NAMALWA (cell line): ENCODE measurements around the gene MRGPRF.

Experiments
- DNase-seq: peaks from one replicate; pipeline ENCODE4 v3.0.0-alpha.2; 2015; ENCODE audit warnings: low spot score

The MRGPRF gene

GRCh38 chr11:69013009-69013951, at the start of gene MRGPRF:
MRGPRF (minus strand) TSS chr11:69013246; CDS start chr11:69009901, 3,345 bp downstream.
- no peak for DNase-seq

- no peak for DNase-seq
Measured at GRCh38 chr11:69062169-69062855, 49.3 kb upstream of the MRGPRF start.

GRCh38 chr11:69061713-69062053, 48.6 kb upstream of the MRGPRF start:
- no peak for DNase-seq

- no peak for DNase-seq
Measured at GRCh38 chr11:69060806-69061712, 48.0 kb upstream of the MRGPRF start.

- no peak for DNase-seq
Measured at GRCh38 chr11:69059985-69060384, 46.9 kb upstream of the MRGPRF start.

- DNase-seq: no peak
Measured at GRCh38 chr11:69059429-69059828, 46.4 kb upstream of the MRGPRF start.

- no peak for DNase-seq
Measured at GRCh38 chr11:69058511-69059270, 45.6 kb upstream of the MRGPRF start.

GRCh38 chr11:69057801-69058200, 44.8 kb upstream of the MRGPRF start:
- DNase-seq: no peak

- DNase-seq: no peak
Measured at GRCh38 chr11:69057236-69057635, 44.2 kb upstream of the MRGPRF start.

GRCh38 chr11:69055598-69056516, 42.8 kb upstream of the MRGPRF start:
- DNase-seq: peak; percentile 78

- DNase-seq: no peak
Measured at GRCh38 chr11:69055212-69055586, 42.2 kb upstream of the MRGPRF start.

GRCh38 chr11:69054397-69055211, 41.6 kb upstream of the MRGPRF start:
- no peak for DNase-seq

- DNase-seq: no peak
Measured at GRCh38 chr11:69053546-69054396, 40.7 kb upstream of the MRGPRF start.

GRCh38 chr11:69053169-69053477, 40.1 kb upstream of the MRGPRF start:
- no peak for DNase-seq

GRCh38 chr11:69052343-69053168, 39.5 kb upstream of the MRGPRF start:
- no peak for DNase-seq

- no peak for DNase-seq
Measured at GRCh38 chr11:69051381-69052342, 38.6 kb upstream of the MRGPRF start.
